ENCODE data around the gene ASPRV1. TPM values are rescaled to one million over a fixed set of nuclear protein-coding genes. Genes with fewer than 3 reads are reported as not detected.

Gene ASPRV1
- total RNA-seq = 1 to 10 TPM; 1.6 to 4.1 (median 2.9) TPM

GRCh38 chr2:69961496-69961895 lies at the start of gene ASPRV1:
TSS of gene ASPRV1 (minus strand) at chr2:69961631. CDS start at chr2:69961436, 195 bp downstream.
- H3K36me3 ChIP-seq = no peaks in the 10 kb centered on the region
- TF ChIP-seq CTCF (IDR thresholded peaks at IDR 0.05) = no peak
- no peak for TF ChIP-seq POLR2A (IDR thresholded peaks at IDR 0.05)
- no peaks in the 10 kb centered on the region for H3K9me3 ChIP-seq
- peaks cover 0 to 7% (median 2%) of the 10 kb centered on the region in 4 donors for H3K4me1 ChIP-seq
- H3K27ac ChIP-seq = no peak within 1 kb of the TSS
- no peak within 1 kb of the TSS for H3K4me3 ChIP-seq
- H3K27me3 ChIP-seq = no peaks in the 10 kb centered on the region
- DNase-seq = peak in 1 of 3 donors; percentile 41

DNA sequence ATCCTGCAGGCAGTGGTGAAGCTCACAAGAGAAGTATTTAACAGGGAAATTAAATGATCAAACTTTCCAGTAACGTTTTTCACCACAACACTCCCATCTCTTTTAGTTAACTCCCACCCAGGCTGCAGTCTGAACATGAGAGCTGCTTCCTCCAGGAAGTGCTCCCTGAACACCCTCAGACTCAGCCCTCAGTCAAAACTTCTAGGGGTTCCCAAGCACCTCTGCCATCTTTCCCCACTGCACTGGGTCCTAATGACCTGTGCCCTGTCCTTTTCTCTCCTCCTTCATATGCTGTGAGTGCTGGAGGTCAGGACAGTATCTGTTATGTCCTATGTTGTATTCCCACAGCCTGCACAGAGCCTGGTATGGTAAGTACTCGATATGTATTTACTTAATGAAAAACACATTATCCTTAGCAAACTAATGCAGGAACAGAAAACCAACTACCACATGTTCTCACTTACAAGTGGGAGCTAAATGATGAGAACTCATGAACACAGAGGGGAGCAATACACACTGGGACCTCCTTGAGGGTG lies 49.2 kb upstream of the ASPRV1 start:
- H3K4me1 ChIP-seq = no peaks in the 10 kb centered on the region
- no peaks in the 10 kb centered on the region for H3K27me3 ChIP-seq
- TF ChIP-seq POLR2A (IDR thresholded peaks at IDR 0.05) (no peak), CTCF (IDR thresholded peaks at IDR 0.05) (no peak)
- H3K36me3 ChIP-seq = no peaks in the 10 kb centered on the region
- no peak overlapping the region for H3K4me3 ChIP-seq
- no peak for DNase-seq
- peak overlapping the region in 3 of 4 donors; percentile 73 to 97 (median 85) for H3K27ac ChIP-seq
- H3K9me3 ChIP-seq = no peaks in the 10 kb centered on the region

GRCh38 chr2:70009762-70010575 lies 48.5 kb upstream of the ASPRV1 start:
- no peaks in the 10 kb centered on the region for H3K27me3 ChIP-seq
- H3K4me1 ChIP-seq = no peaks in the 10 kb centered on the region
- peak in 1 of 6 experiments; percentile 1 for TF ChIP-seq CTCF (IDR thresholded peaks at IDR 0.05)
- peak; percentile 18 to 60 for TF ChIP-seq POLR2A (IDR thresholded peaks at IDR 0.05)
- no peaks in the 10 kb centered on the region for H3K36me3 ChIP-seq
- H3K4me3 ChIP-seq = no peak overlapping the region
- H3K9me3 ChIP-seq = no peaks in the 10 kb centered on the region
- DNase-seq = peak in 2 of 3 donors; percentile 85 to 92
- H3K27ac ChIP-seq = peak overlapping the region in 3 of 4 donors; percentile 73 to 97 (median 85)

GRCh38 chr2:70008290-70008689 lies 46.9 kb upstream of the ASPRV1 start:
- no peak overlapping the region for H3K4me3 ChIP-seq
- no peaks in the 10 kb centered on the region for H3K36me3 ChIP-seq
- H3K4me1 ChIP-seq = no peaks in the 10 kb centered on the region
- TF ChIP-seq POLR2A (IDR thresholded peaks at IDR 0.05) (no peak), CTCF (IDR thresholded peaks at IDR 0.05) (no peak)
- H3K27me3 ChIP-seq = no peaks in the 10 kb centered on the region
- no peaks in the 10 kb centered on the region for H3K9me3 ChIP-seq
- no peak for DNase-seq
- no peak overlapping the region for H3K27ac ChIP-seq

GRCh38 chr2:70007151-70007550 lies 45.7 kb upstream of the ASPRV1 start:
- no peak overlapping the region for H3K27ac ChIP-seq
- TF ChIP-seq CTCF (IDR thresholded peaks at IDR 0.05) = no peak
- no peak for TF ChIP-seq POLR2A (IDR thresholded peaks at IDR 0.05)
- no peaks in the 10 kb centered on the region for H3K9me3 ChIP-seq
- H3K36me3 ChIP-seq = no peaks in the 10 kb centered on the region
- H3K27me3 ChIP-seq = no peaks in the 10 kb centered on the region
- no peak for DNase-seq
- no peak overlapping the region for H3K4me3 ChIP-seq
- H3K4me1 ChIP-seq = peaks cover 0 to 3% (median 0%) of the 10 kb centered on the region in 4 donors
